ENCODE data around the gene IDNK.

DNA sequence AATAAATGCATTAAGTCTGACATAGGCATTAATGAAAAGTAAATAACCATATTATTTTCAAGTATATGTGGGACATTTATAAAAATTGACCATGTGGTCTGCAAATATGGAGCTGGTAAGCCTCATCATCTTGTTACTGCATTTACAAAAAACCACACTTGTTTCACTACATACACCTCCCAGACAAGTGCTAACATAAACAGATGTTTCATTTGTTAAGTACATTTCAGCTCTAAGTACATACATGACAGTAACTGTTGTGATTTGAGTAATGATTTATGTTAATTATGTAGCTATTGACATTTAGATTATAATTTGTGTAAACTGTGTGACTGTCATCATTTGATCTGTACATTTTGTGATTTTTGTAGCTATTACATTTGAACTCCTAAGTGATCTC lies 13.9 kb downstream of the IDNK start:
- TF ChIP-seq, protein P1, sequence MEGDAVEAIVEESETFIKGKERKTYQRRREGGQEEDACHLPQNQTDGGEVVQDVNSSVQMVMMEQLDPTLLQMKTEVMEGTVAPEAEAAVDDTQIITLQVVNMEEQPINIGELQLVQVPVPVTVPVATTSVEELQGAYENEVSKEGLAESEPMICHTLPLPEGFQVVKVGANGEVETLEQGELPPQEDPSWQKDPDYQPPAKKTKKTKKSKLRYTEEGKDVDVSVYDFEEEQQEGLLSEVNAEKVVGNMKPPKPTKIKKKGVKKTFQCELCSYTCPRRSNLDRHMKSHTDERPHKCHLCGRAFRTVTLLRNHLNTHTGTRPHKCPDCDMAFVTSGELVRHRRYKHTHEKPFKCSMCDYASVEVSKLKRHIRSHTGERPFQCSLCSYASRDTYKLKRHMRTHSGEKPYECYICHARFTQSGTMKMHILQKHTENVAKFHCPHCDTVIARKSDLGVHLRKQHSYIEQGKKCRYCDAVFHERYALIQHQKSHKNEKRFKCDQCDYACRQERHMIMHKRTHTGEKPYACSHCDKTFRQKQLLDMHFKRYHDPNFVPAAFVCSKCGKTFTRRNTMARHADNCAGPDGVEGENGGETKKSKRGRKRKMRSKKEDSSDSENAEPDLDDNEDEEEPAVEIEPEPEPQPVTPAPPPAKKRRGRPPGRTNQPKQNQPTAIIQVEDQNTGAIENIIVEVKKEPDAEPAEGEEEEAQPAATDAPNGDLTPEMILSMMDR (optimal IDR thresholded peaks at IDR 0.05 in 1 of 3, IDR thresholded peaks at IDR 0.05 in 1 of 3, conservative IDR thresholded peaks at IDR 0.05 in 1 of 3; ENCODE audit: extremely low read depth in 1 of 3, insufficient read depth in 2 of 3, low read length in 3 of 3), result no peak
- no peak for TF ChIP-seq EZH2 (IDR thresholded peaks at IDR 0.05; ENCODE audit: low read length)

Measured in keratinocyte (primary cell).